Body of pancreas (tissue), 4 donors: Measurements from ENCODE around the gene NEO1.
A peak's percentile ranks its signal among the peaks of the same experiment; 100 is the strongest.

Source experiments
- CTCF ChIP-seq, 7 experiments: fragments of 450-650 bp in 4 of 7; fragments of 200-600 bp in 3 of 7; sonication (generic) in 3 of 7; IDR thresholded peaks; one replicate each; pipeline ENCODE4 v1.5.1; 2016 to 2019; ENCODE audit warnings: antibody characterized with exemption in 7 of 7
- POLR2A ChIP-seq, 3 donors: fragments of 450-650 bp; IDR thresholded peaks; one replicate each; pipeline ENCODE4 v1.6.1; 2016; ENCODE audit warnings: antibody characterized with exemption in 3 of 3, mild to moderate bottlenecking in 2 of 3

- TF ChIP-seq CTCF (IDR thresholded peaks at IDR 0.05) (peak; percentile 53 to 79 (median 61)), POLR2A (IDR thresholded peaks at IDR 0.05) (no peak)
These were observed 221.1 kb downstream of the NEO1 start for GRCh38 chr15:73273181-73274002.
